Stimulated activated CD4-positive, alpha-beta T cell treated with anti-CD3 and anti-CD28 coated beads, TNF-alpha, amount 100 ng/mL, for 1 hour (primary cell): ENCODE results near the gene VKORC1L1.
"Not testable (repeated sequence)": the region's sequence is repeated elsewhere in the genome, so short reads cannot be mapped to it uniquely, and the experiment has no call there.

Source experiments
- DNase-seq, 3 donors: peaks; one replicate each; pipeline ENCODE4 v3.0.0-alpha.2; 2020; ENCODE audit warnings: low read depth in 3 of 3, low spot score in 1 of 3

VKORC1L1 gene

GRCh38 chr7:65976659-65977196 is 103.9 kb downstream of the VKORC1L1 start:
- DNase-seq: no peak

- DNase-seq: no peak
Observed at GRCh38 chr7:65978891-65979582, 106.2 kb downstream of the VKORC1L1 start.

GRCh38 chr7:65979583-65980477 is 107.0 kb downstream of the VKORC1L1 start:
- DNase-seq: no peak

DNA sequence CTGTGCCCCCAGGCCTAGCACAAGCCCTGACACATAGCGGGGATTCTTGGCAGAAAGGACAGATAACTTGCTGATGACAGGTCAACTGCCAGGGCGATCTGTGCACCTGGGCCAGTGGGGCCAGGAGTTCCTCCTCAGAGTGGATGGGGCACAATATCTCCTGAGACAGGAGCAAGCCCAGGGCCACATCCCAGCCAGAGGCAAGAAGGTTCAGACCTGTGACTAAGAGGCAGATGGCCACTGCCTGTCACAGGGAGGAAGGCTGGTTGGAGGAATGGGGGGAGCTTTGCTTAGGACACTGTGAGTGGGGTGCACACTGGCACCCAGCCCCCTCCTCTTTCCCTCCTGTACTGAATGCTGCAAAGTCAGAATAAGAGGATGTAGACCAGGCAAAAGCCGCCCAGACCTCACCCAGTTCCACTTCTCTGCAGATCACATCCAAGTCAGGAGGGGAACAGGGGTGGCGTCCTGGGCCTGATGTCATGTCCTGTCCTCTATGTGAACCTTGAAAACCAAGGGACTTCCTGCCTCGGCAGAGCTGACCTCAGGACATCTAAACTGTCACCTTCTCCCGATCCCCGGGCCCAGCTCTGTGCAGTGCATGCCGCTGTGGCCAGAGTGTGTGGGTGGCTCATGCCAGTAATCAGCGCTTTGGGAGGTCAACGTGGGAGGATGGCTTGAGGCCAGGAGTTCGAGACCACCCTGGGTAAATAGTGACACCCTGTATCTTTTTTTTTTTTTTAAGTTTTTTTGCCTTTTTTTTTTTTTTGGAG is 107.8 kb downstream of the VKORC1L1 start:
- no peak for DNase-seq

GRCh38 chr7:65981965-65982792 is 109.3 kb downstream of the VKORC1L1 start, which contains the start of gene GUSB:
Gene GUSB, minus strand, starts transcription at chr7:65982213. Its CDS starts 30 bp downstream, at chr7:65982183.
- DNase-seq: peak; percentile 56 to 89 (median 74)

DNA sequence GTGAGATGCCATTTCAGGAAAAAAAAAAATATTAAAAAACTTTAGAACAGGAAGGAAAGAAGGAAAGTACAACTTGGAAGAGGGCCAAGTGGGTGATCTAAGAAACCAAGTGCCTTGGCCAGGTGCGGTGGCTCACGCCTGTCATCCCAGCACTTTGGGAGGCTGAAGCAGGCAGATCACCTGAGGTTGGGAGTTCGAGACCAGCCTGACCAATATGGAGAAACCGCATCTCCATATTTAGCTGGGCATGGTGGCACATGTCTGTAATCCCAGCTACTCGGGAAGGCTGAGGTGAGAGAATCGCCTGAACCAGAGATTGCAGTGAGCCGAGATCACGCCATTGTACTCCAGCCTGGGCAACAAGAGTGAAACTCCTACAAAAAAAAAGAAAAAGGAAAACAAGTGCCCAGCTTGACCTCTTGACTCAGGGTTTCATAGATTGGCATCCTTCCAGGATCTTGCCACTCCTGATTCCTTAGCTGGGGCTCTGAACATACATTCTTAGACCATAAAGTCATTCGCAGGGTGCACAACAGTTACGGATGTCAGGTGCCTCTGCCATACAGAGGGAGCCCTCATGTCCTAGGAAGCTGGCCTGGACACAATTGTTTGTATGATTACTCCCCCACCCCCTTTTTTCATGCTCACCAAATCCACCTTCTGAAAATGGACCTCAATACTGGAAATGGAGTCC is 111.2 kb downstream of the VKORC1L1 start:
- no peak for DNase-seq

GRCh38 chr7:65988084-65988483 is 115.2 kb downstream of the VKORC1L1 start:
- DNase-seq: no peak

DNA sequence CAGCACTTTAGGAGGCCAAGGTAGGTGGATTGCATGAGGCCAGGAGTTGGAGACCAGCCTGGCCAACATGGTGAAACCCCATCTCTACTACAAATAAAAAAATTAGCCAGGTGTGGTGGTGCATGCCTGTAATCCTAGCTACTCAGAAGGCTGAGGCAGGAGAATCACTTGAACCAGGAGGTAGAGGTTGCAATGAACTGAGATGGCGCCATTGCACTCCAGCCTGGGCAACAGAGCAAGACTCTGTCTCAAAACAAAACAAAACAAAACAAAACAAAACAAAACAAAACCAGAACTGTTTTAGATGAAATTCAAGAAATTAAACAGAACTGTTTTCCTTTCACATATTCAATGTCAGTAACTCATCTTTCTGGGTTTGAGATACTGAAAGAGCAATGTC is 115.6 kb downstream of the VKORC1L1 start:
- DNase-seq: not testable (repeated sequence)

DNA sequence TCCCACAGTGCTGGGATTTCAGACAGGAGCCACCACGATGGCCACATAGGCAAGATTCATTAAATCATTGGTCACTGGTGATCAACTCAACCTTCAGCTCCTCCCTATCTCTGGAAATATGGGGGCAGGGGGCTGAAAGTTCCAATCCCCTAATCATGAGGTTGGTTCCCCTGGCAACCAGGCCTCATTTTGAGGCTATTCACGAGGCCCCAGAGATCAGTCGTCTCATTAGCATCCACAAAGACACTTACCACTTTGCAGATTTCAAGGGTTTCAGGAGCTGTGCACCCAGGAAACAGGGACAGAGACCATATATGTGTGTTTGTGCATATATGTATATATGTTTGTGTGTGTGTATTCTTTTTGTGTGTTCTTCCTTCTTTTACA is 116.8 kb downstream of the VKORC1L1 start:
- DNase-seq: no peak

GRCh38 chr7:65991829-65992228 is 119.0 kb downstream of the VKORC1L1 start:
- not testable (repeated sequence) for DNase-seq

GRCh38 chr7:65992526-65992925 is 119.7 kb downstream of the VKORC1L1 start:
- no peak for DNase-seq

- not testable (repeated sequence) for DNase-seq
Observed at GRCh38 chr7:65994984-65995383, 122.1 kb downstream of the VKORC1L1 start.

GRCh38 chr7:66000823-66001417 is 128.0 kb downstream of the VKORC1L1 start:
- DNase-seq: not testable (repeated sequence)

DNA sequence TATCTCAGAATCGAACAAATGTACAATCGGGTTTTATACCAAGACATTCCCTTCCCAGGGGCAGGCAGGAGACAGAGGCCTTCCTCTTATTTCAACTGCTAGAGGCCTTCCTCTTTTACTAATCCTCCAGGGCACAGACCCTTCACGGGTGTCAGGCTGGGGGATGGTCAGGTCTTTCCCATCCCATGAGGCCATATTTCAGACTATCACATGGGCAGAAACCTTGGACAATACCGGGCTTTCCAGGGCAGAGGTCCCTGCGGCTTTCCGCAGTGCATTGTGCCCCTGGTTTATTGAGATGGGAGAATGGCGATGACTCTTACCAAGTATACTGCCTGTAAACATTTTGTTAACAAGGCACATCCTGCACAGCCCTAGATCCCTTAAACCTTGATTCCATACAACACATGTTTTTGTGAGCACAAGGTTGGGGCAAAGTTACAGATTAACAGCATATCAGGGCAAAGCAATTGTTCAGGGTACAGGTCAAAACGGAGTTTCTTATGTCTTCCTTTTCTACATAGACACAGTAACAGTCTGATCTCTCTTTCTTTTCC is 132.3 kb downstream of the VKORC1L1 start:
- DNase-seq: not testable (repeated sequence)

GRCh38 chr7:66007232-66007631 is 134.4 kb downstream of the VKORC1L1 start:
- DNase-seq: no peak
